RWPE1 (cell line): ENCODE data around the gene FKBP4.

Experiments
- CTCF ChIA-PET: fragments of 350-600 bp; sonication (Branson Sonifier 250); formaldehyde crosslinking; extraction: SDS; loops from one replicate; lab custom pipeline; 2021; lab: Yijun Ruan, JAX
- POLR2A ChIA-PET: fragments of 400-600 bp; formaldehyde crosslinking; extraction: SDS; loops from one replicate; lab custom pipeline; 2020; ENCODE audit warnings: antibody characterized with exemption; ENCODE audit not compliant: low non-redundant PET; lab: Yijun Ruan, JAX
- DNase-seq: peaks from one replicate; pipeline ENCODE4 v3.0.0; 2012; ENCODE audit warnings: low spot score
- H3K27ac ChIP-seq: fragments of 450-650 bp; 2 replicates; pipeline ENCODE4 v1.5.1; 2017
- TF ChIP-seq, protein P1 (sequence below): fragments of 450-650 bp; conservative IDR thresholded peaks from 2 replicates; pipeline ENCODE4 v1.5.1; 2017; ENCODE audit warnings: low read depth, mild to moderate bottlenecking

FKBP4 gene

DNA sequence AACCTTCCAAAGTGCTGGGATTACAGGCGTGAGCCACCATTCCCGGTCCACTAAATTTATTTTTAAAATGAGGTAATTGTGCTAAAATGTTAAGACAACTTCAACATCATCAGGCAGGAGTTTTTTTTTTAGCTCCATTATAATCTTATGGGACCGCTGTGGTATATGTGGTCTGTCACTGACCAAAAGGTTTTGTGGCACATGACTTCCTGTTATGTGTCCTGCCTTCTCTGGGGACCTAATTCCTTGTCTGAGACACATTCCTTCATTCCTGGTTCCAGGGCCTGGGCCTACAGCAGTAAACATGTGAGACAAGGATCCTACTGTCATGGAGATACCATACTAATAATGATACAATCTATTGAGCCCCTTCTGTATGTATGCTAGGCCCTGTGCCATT, 57.2 kb downstream of the FKBP4 start:
- CTCF ChIA-PET, result interaction anchor here (0.6 kb wide), 1 partner anchor 12 kb away, joined by 3 read pairs; no protein-coding TSS in a partner anchor
- DNase-seq, result no peak
- POLR2A ChIA-PET, result no interaction called here
- TF ChIP-seq, protein P1, sequence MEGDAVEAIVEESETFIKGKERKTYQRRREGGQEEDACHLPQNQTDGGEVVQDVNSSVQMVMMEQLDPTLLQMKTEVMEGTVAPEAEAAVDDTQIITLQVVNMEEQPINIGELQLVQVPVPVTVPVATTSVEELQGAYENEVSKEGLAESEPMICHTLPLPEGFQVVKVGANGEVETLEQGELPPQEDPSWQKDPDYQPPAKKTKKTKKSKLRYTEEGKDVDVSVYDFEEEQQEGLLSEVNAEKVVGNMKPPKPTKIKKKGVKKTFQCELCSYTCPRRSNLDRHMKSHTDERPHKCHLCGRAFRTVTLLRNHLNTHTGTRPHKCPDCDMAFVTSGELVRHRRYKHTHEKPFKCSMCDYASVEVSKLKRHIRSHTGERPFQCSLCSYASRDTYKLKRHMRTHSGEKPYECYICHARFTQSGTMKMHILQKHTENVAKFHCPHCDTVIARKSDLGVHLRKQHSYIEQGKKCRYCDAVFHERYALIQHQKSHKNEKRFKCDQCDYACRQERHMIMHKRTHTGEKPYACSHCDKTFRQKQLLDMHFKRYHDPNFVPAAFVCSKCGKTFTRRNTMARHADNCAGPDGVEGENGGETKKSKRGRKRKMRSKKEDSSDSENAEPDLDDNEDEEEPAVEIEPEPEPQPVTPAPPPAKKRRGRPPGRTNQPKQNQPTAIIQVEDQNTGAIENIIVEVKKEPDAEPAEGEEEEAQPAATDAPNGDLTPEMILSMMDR, result no peak
- no peak overlapping the region for H3K27ac ChIP-seq

DNA sequence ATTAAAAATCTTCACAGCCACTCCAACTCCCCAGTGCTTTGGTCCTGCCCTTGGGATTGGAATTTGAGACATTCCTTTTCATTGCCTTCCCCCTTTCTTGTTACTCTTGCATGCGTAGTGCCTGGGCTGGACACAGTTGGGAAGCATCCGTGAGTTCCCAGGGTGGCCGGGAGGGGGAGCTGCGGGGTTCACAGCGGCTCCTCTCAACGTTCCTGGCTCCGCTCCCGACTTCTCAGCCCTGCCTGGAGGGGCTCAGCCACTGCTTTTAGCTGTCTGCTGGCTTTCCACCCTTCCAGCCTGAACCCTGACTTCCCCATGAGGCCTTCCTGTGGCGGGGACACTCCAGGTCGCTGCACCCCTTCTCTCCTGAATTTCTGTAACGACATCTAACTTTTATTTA, 58.9 kb downstream of the FKBP4 start:
- peak; percentile 69 for DNase-seq
- POLR2A ChIA-PET, result no interaction called here
- CTCF ChIA-PET, result interaction anchor here (0.5 to 2.0 kb wide), 5 partner anchors 9 to 92 kb away, joined by 3 to 13 read pairs (median 4); no protein-coding TSS in a partner anchor

More for the DNA sequence above, 58.9 kb downstream of the FKBP4 start:
- H3K27ac ChIP-seq, result no peak overlapping the region
- TF ChIP-seq, protein P1, result peak; percentile 40
